Measurements from ENCODE around the gene DUSP3.
"Not testable (repeated sequence)": the region's sequence is repeated elsewhere in the genome, so short reads cannot be mapped to it uniquely, and the experiment has no call there.

DUSP3 gene

GRCh38 chr17:43800736-43801135, 22.0 kb upstream of the DUSP3 start:
- peak; percentile 29 for DNase-seq

GRCh38 chr17:43799047-43799446, 20.3 kb upstream of the DUSP3 start:
- no peak for DNase-seq

GRCh38 chr17:43798024-43798423, 19.2 kb upstream of the DUSP3 start:
- not testable (repeated sequence) for DNase-seq

GRCh38 chr17:43792668-43793067, 13.9 kb upstream of the DUSP3 start:
- DNase-seq = not testable (repeated sequence)

GRCh38 chr17:43791589-43791988, 12.8 kb upstream of the DUSP3 start:
- peak; percentile 56 for DNase-seq

GRCh38 chr17:43790311-43790940, 11.6 kb upstream of the DUSP3 start:
- no peak for DNase-seq

- DNase-seq = no peak
Observed at GRCh38 chr17:43789482-43789881, 10.7 kb upstream of the DUSP3 start.

- no peak for DNase-seq
Observed at GRCh38 chr17:43788540-43788939, 9.8 kb upstream of the DUSP3 start.

- no peak for DNase-seq
Observed at GRCh38 chr17:43787728-43788127, 9.0 kb upstream of the DUSP3 start.

GRCh38 chr17:43784628-43785101, 5.9 kb upstream of the DUSP3 start:
- DNase-seq = peak; percentile 25

- no peak for DNase-seq
Observed at GRCh38 chr17:43784068-43784467, 5.3 kb upstream of the DUSP3 start.

GRCh38 chr17:43782913-43783680, 4.3 kb upstream of the DUSP3 start:
- DNase-seq = no peak

GRCh38 chr17:43780135-43780534, 1.4 kb upstream of the DUSP3 start, which contains the start of gene CFAP97D1:
CFAP97D1 (plus strand) TSS chr17:43780435; CDS start chr17:43780463, 28 bp downstream.
- no peak for DNase-seq

- DNase-seq = no peak
Observed at GRCh38 chr17:43779145-43780125, 658 bp upstream of the DUSP3 start.

- no peak for DNase-seq
Observed at GRCh38 chr17:43774304-43775250, 4.2 kb downstream of the DUSP3 start.

GRCh38 chr17:43772877-43773648, 5.7 kb downstream of the DUSP3 start:
- DNase-seq = peak; percentile 25

GRCh38 chr17:43771463-43771862, 7.3 kb downstream of the DUSP3 start:
- DNase-seq = no peak

GRCh38 chr17:43770957-43771356, 7.8 kb downstream of the DUSP3 start:
- no peak for DNase-seq

GRCh38 chr17:43769859-43770258, 8.9 kb downstream of the DUSP3 start:
- no peak for DNase-seq

- no peak for DNase-seq
Observed at GRCh38 chr17:43769426-43769825, 9.4 kb downstream of the DUSP3 start.

- DNase-seq = no peak
Observed at GRCh38 chr17:43768943-43769342, 9.8 kb downstream of the DUSP3 start.
